ENCODE results near the gene BOD1. TPM values are rescaled to one million over a fixed set of nuclear protein-coding genes. Genes with fewer than 3 reads are reported as not detected.

BOD1 gene
- total and polyA plus RNA-seq, 10 of the 15 experiments (the other 5 are each of a cell fraction or from before 2014, with no cell fraction given) = 14.1 to 35.8 (median 29.6) TPM

- Histone ChIP-seq H3K9me3 (replicated peaks; ENCODE audit: control insufficient read depth, insufficient read depth, low read length) (peaks cover 5% of the 10 kb centered on the region; the same call in 2 of the 3 replicates), H3K27ac (ENCODE audit: control insufficient read depth, insufficient read depth) (no peak overlapping the region), H4K20me1 (ENCODE audit: control insufficient read depth, insufficient read depth) (no peaks in the 10 kb centered on the region), H3K9ac (ENCODE audit: control insufficient read depth, insufficient read depth, low read length) (no peak overlapping the region), H3K4me2 (ENCODE audit: control insufficient read depth, insufficient read depth) (no peak overlapping the region), H3K36me3 (ENCODE audit: control insufficient read depth in 2 of 2, insufficient read depth in 2 of 2, low read length in 1 of 2) (no peaks in the 10 kb centered on the region), H2AFZ (ENCODE audit: control insufficient read depth, low read depth, low read length) (no peak overlapping the region), H3K27me3 (replicated peaks in 1 of 2; ENCODE audit: control insufficient read depth in 2 of 2, insufficient read depth in 2 of 2, low read length in 1 of 2) (no peaks in the 10 kb centered on the region; a peak in 1 of 4 replicates), H3K4me1 (ENCODE audit: control insufficient read depth, insufficient read depth, low read length) (no peaks in the 10 kb centered on the region), H3K79me2 (ENCODE audit: control insufficient read depth, insufficient read depth, low read length) (no peaks in the 10 kb centered on the region), H3K4me3 (no peak overlapping the region)
- intact Hi-C loops (cut with micrococcal nuclease; ENCODE audit: unreplicated experiment) (no loop called here), in situ Hi-C loops (cut with MboI) (no loop called here)
- ChIA-PET POLR2A (no interaction called here), RAD21 (ENCODE audit: unreplicated experiment) (interaction anchor here (2.0 kb wide), 1 partner anchor 281 kb away, joined by 7 read pairs; no protein-coding TSS in a partner anchor), CTCF (interaction anchor here (0.6 to 3.2 kb wide), 7 partner anchors 8 to 398 kb away, joined by 3 to 16 read pairs (median 3); no protein-coding TSS in a partner anchor), SMC1A (ENCODE audit: uncharacterized antibody, unreplicated experiment) (interaction anchor here (1.3 kb wide), 1 partner anchor 279 kb away, joined by 3 read pairs; no protein-coding TSS in a partner anchor)
- TF ChIP-seq NFYA (IDR thresholded peaks at IDR 0.05; ENCODE audit: borderline replicate concordance, low read depth, low read length) (no peak), CBX5 (IDR thresholded peaks at IDR 0.05; ENCODE audit: low read depth) (no peak), EGR1 (IDR thresholded peaks at IDR 0.05; ENCODE audit: borderline replicate concordance in 1 of 2, low read depth in 2 of 2, low read length in 2 of 2) (no peak), MAX (IDR thresholded peaks at IDR 0.05; ENCODE audit: low read depth, low read length) (no peak), RAD51 (IDR thresholded peaks at IDR 0.05) (no peak), CEBPB (IDR thresholded peaks at IDR 0.05; ENCODE audit: borderline replicate concordance in 1 of 2, low read depth in 2 of 2, low read length in 2 of 2) (no peak), SMC3 (IDR thresholded peaks at IDR 0.05; ENCODE audit: borderline replicate concordance, low read length) (no peak), GATAD2B (conservative IDR thresholded peaks at IDR 0.05; ENCODE audit: low read depth) (no peak)
- DNase-seq (ENCODE audit: low read depth, low spot score) = no peak
- WGBS (ENCODE audit: insufficient coverage, insufficient replicate concordance, low lambda C conversion rate, missing lambda C conversion rate) = 33% methylated on average over 8 of the region's 8 CpGs
- FAIRE-seq = no peak
- ATAC-seq = no peak
- BruUV-seq (replicated peaks) = no TSS peak
These were observed 41.5 kb downstream of the BOD1 start for GRCh38 chr5:173574983-173575382.

Data from GM12878 (cell line).